Activated CD4-positive, alpha-beta T cell treated with anti-CD3 and anti-CD28 coated beads, Interleukin-2, amount 50 U/mL, for 24 hours (primary cell): ENCODE data around the gene RBKS.

Source experiments
- DNase-seq, 2 donors: peaks; one replicate each; pipeline ENCODE4 v3.0.0-alpha.2; 2020; ENCODE audit warnings: low read depth in 1 of 2, low spot score in 1 of 2

The RBKS gene

GRCh38 chr2:27803046-27803445, 87.1 kb downstream of the RBKS start:
- no peak for DNase-seq

- DNase-seq, result no peak
Measured at GRCh38 chr2:27802547-27802946, 87.6 kb downstream of the RBKS start.

- no peak for DNase-seq
Measured at GRCh38 chr2:27800856-27801255, 89.3 kb downstream of the RBKS start.

GRCh38 chr2:27799646-27800010, 90.6 kb downstream of the RBKS start:
- no peak for DNase-seq

GRCh38 chr2:27798948-27799645, 91.1 kb downstream of the RBKS start:
- DNase-seq, result no peak

- no peak for DNase-seq
Measured at GRCh38 chr2:27798486-27798885, 91.7 kb downstream of the RBKS start.

GRCh38 chr2:27797841-27798240, 92.3 kb downstream of the RBKS start:
- no peak for DNase-seq

GRCh38 chr2:27796791-27797765, 93.1 kb downstream of the RBKS start:
- DNase-seq, result no peak

GRCh38 chr2:27795868-27796277, 94.3 kb downstream of the RBKS start:
- DNase-seq, result no peak

- DNase-seq, result no peak
Measured at GRCh38 chr2:27795093-27795834, 94.9 kb downstream of the RBKS start.

- DNase-seq, result no peak
Measured at GRCh38 chr2:27792759-27793158, 97.4 kb downstream of the RBKS start.

GRCh38 chr2:27790796-27791195, 99.4 kb downstream of the RBKS start:
- DNase-seq, result no peak

GRCh38 chr2:27782701-27783100, 107.5 kb downstream of the RBKS start:
- DNase-seq, result no peak

- DNase-seq, result no peak
Measured at GRCh38 chr2:27781496-27781895, 108.7 kb downstream of the RBKS start.

GRCh38 chr2:27779417-27780055, 110.7 kb downstream of the RBKS start:
- DNase-seq, result no peak

GRCh38 chr2:27776696-27777095, 113.5 kb downstream of the RBKS start:
- DNase-seq, result no peak

- no peak for DNase-seq
Measured at GRCh38 chr2:27776097-27776496, 114.1 kb downstream of the RBKS start.

- no peak for DNase-seq
Measured at GRCh38 chr2:27773959-27774358, 116.2 kb downstream of the RBKS start.

GRCh38 chr2:27772804-27773203, 117.4 kb downstream of the RBKS start:
- no peak for DNase-seq

GRCh38 chr2:27771548-27772335, 118.4 kb downstream of the RBKS start, which contains the start of gene MRPL33:
Gene MRPL33, plus strand, starts transcription at chr2:27771719. Its CDS starts 59 bp downstream, at chr2:27771778.
- peak; percentile 83 to 91 for DNase-seq
